ENCODE results near the gene FHAD1. TPM values are rescaled to one million over a fixed set of nuclear protein-coding genes. Genes with fewer than 3 reads are reported as not detected.

Gene FHAD1
- total and polyA plus RNA-seq, 4 donors: under 0.01 to 0.13 (median 0.05) TPM; not detected in 1

GRCh38 chr1:15420853-15421465, 173.9 kb downstream of the FHAD1 start:
- Histone ChIP-seq H3K4me1 (ENCODE audit: control insufficient read depth in 4 of 4, insufficient read depth in 4 of 4, low read length in 3 of 4) (peaks cover 0 to 28% (median 21%) of the 10 kb centered on the region in 4 donors), H3K27ac (ENCODE audit: low read depth in 1 of 2, low read length in 2 of 2) (peak overlapping the region; percentile 70 to 75), H3K4me3 (ENCODE audit: low read depth in 1 of 3, low read length in 3 of 3) (no peak overlapping the region), H3K9me3 (ENCODE audit: control insufficient read depth in 4 of 4, low read length in 3 of 4) (no peaks in the 10 kb centered on the region), H3K27me3 (ENCODE audit: control insufficient read depth in 4 of 4, insufficient read depth in 4 of 4, low read length in 3 of 4) (no peaks in the 10 kb centered on the region), H3K9ac (ENCODE audit: low read depth in 1 of 2, low read length in 2 of 2) (no peak overlapping the region), H3K36me3 (ENCODE audit: control insufficient read depth in 4 of 4, insufficient read depth in 3 of 4, low read depth in 1 of 4, low read length in 3 of 4) (no peaks in the 10 kb centered on the region)
- peak; percentile 23 for TF ChIP-seq SP1 (IDR thresholded peaks at IDR 0.05)
- TF ChIP-seq RXRA (IDR thresholded peaks at IDR 0.05): peak; percentile 51 to 70
- TF ChIP-seq ZBTB33 (IDR thresholded peaks at IDR 0.05): no peak
- TF ChIP-seq RAD21 (IDR thresholded peaks at IDR 0.05): peak in 1 of 2 donors; percentile 38
- TF ChIP-seq CTCF (IDR thresholded peaks at IDR 0.05; ENCODE audit: low read depth, low read length, missing input control): peak; percentile 24
- no peak for TF ChIP-seq JUND (IDR thresholded peaks at IDR 0.05)
- TF ChIP-seq HNF4G (IDR thresholded peaks at IDR 0.05): peak; percentile 21
- peak; percentile 80 to 81 for TF ChIP-seq HNF4A (conservative IDR thresholded peaks at IDR 0.05)
- WGBS: 55% methylated on average over 8 of the region's 8 CpGs
- DNase-seq (ENCODE audit: low spot score): no peak

- H3K9ac ChIP-seq (ENCODE audit: low read depth in 1 of 2, low read length in 2 of 2): no peak overlapping the region
- no peak overlapping the region for H3K4me3 ChIP-seq (ENCODE audit: low read depth in 1 of 3, low read length in 3 of 3)
- WGBS: 96% methylated on average over 8 of the region's 8 CpGs
- no peak overlapping the region for H3K27ac ChIP-seq (ENCODE audit: low read depth in 1 of 2, low read length in 2 of 2)
- no peak for DNase-seq (ENCODE audit: low spot score)
- H3K9me3 ChIP-seq (ENCODE audit: control insufficient read depth in 4 of 4, low read length in 3 of 4): no peaks in the 10 kb centered on the region
- peaks cover 0 to 5% (median 1%) of the 10 kb centered on the region in 4 donors for H3K36me3 ChIP-seq (ENCODE audit: control insufficient read depth in 4 of 4, insufficient read depth in 3 of 4, low read depth in 1 of 4, low read length in 3 of 4)
- no peak for TF ChIP-seq EGR1 (IDR thresholded peaks at IDR 0.05; ENCODE audit: low read depth in 2 of 2)
- no peak for TF ChIP-seq ZBTB33 (IDR thresholded peaks at IDR 0.05)
- TF ChIP-seq CTCF (IDR thresholded peaks at IDR 0.05; ENCODE audit: low read depth, low read length, missing input control): no peak
- TF ChIP-seq YY1 (IDR thresholded peaks at IDR 0.05): no peak
- no peak for TF ChIP-seq RXRA (IDR thresholded peaks at IDR 0.05)
- no peak for TF ChIP-seq FOXA2 (IDR thresholded peaks at IDR 0.05)
- TF ChIP-seq HNF4A (conservative IDR thresholded peaks at IDR 0.05): no peak
- TF ChIP-seq SP1 (IDR thresholded peaks at IDR 0.05): no peak
- no peaks in the 10 kb centered on the region for H3K27me3 ChIP-seq (ENCODE audit: control insufficient read depth in 4 of 4, insufficient read depth in 4 of 4, low read length in 3 of 4)
- H3K4me1 ChIP-seq (ENCODE audit: control insufficient read depth in 4 of 4, insufficient read depth in 4 of 4, low read length in 3 of 4): peaks cover 0 to 28% (median 20%) of the 10 kb centered on the region in 4 donors
Measured at GRCh38 chr1:15422871-15423270, 175.8 kb downstream of the FHAD1 start.

Data from liver (tissue), 9 donors.